Measurements from ENCODE around the gene SLC12A7. TPM values are rescaled to one million over a fixed set of nuclear protein-coding genes. Genes with fewer than 3 reads are reported as not detected.

SLC12A7 gene
- total and polyA plus RNA-seq, 2 of the 13 experiments (the other 11 are each of a cell fraction or from before 2014, with no cell fraction given) = 14.0 to 18.5 TPM

DNA sequence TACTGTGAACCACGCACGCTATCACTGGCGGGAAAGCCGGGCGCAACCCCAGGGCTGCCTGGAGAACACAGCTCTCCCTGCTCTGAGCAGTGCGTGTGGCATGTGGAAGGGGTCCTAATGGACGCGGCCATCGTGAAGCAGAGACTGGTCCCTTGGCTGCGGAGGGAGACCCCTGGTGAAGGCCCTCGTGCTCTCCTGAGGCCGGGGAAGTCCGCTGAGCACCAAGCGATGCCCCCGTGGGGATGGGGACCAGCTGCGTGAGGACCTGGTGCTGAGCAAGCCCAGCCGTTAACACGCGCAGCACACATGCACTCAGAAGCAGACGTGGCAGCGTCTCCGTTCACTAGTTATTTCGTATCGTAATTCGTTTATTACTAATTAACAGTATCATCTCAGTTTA, 24.4 kb downstream of the SLC12A7 start (continued):
- TF ChIP-seq ZHX2 (IDR thresholded peaks at IDR 0.05; ENCODE audit: low read depth) = no peak
- TF ChIP-seq ZHX2 (CRISPR knock-in tag; IDR thresholded peaks at IDR 0.05; ENCODE audit: borderline replicate concordance) = no peak
- no peak for TF ChIP-seq GTF2F1 (IDR thresholded peaks at IDR 0.05; ENCODE audit: low read length)
- TF ChIP-seq BORCS8-MEF2B (CRISPR knock-in tag; IDR thresholded peaks at IDR 0.05) = no peak
- TF ChIP-seq NCOA2 (CRISPR knock-in tag; IDR thresholded peaks at IDR 0.05) = no peak
- no peak for TF ChIP-seq MLXIP (CRISPR knock-in tag; IDR thresholded peaks at IDR 0.05; ENCODE audit: borderline replicate concordance)
- TF ChIP-seq ZBTB38 (CRISPR knock-in tag; IDR thresholded peaks at IDR 0.05) = no peak
